GM18909 (cell line): ENCODE data around the gene TLK1.
A peak's percentile ranks its signal among the peaks of the same experiment; 100 is the strongest.
"Not testable (repeated sequence)": the region's sequence is repeated elsewhere in the genome, so short reads cannot be mapped to it uniquely, and the experiment has no call there.

Source experiments
- ATAC-seq: cut with Tn5 transposase; IDR thresholded peaks from one replicate; pipeline ENCODE4 v1.9.1; 2021; ENCODE audit warnings: mild to moderate bottlenecking; ENCODE audit not compliant: unreplicated experiment, poor library complexity

Gene TLK1

DNA sequence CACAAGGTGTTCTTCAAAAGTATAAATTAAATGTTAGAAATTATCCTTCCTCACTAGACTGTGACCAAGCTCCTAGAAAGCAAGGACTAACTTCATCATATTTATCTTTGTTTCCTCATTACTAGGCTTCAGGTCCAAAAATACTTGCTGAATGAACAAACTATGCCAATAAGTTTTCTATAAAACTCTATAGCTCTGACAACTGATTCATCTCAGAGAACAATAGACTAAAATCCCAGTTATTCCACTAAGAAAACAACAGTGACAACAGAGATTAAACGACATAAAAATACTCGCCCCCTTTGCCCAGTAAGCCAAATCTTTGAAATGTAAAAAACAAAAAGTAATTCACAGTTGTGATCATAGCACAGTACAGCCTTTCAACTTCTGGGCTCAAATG is 13.6 kb downstream of the TLK1 start:
- no peak for ATAC-seq

GRCh38 chr2:171146633-171147032 is 14.1 kb downstream of the TLK1 start:
- no peak for ATAC-seq

DNA sequence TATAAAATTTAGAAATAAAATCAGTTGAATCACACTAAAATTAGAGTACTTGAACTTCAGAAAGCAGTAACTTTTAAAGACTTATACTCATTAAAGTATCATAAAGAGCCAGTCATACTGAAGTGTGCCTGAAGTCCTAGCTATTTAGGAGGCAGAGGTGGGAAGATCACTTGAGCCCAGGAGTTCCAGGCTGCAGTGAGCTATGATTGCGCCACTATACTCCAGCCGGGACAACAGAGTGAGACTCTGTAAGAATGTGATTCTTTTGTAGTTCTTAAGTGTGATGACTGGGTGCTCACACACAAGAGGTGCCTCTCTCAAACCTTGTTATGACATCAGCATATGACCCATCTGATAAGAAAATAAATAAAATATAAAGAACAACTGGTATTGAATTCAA is 14.6 kb downstream of the TLK1 start:
- no peak for ATAC-seq

DNA sequence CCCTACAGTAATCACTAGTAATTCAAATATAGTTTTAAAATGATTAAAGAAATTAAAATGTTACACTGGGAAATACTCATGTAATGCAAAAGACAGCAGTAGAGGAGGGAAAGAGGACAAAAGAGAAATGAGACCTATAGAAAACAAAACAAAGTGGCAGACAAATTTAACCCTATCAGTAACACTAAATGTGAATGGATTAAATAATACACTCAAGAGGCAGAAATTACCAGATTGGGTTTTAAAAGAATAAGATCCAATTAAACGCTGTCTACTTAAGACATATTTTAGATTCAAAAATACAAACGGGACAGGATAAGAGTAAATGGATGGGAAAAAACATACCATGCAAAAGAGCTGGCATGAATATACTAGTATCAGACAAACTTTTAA is 17.0 kb downstream of the TLK1 start:
- no peak for ATAC-seq

GRCh38 chr2:171142398-171142797 is 18.3 kb downstream of the TLK1 start:
- no peak for ATAC-seq

GRCh38 chr2:171141320-171141719 is 19.4 kb downstream of the TLK1 start:
- ATAC-seq, result no peak

GRCh38 chr2:171139860-171140259 is 20.8 kb downstream of the TLK1 start:
- no peak for ATAC-seq

- peak; percentile 87 for ATAC-seq
Observed at GRCh38 chr2:171136024-171136423, 24.7 kb downstream of the TLK1 start.

DNA sequence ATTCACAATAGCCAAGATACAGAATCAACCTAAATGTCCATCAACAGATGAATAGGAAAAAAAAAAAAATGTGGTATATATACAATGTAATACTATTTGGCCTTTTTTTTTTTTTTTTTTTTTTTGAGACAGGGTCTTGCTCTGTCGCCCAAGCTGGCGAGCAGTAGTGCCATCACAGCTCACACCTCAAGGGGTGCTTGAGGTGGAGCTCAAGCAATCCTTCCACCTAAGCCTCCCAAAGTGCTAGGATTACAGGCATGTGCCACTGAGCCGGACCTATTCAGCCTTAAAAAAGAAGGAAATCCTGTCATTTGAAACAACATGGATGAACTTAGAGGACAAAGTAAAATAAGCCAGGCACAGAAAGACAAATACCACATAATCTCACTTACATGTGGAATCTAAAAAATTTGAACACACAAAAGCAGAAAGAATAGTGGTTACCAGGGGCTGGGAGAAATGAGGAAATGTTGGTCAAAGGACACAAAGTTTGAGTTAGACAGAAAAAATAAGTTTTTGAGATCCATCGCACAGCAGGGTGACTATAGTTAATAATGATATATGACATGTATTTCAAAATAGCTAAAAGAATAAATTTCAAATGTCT is 26.0 kb downstream of the TLK1 start:
- ATAC-seq, result no peak

- no peak for ATAC-seq
Observed at GRCh38 chr2:171132086-171132485, 28.6 kb downstream of the TLK1 start.

DNA sequence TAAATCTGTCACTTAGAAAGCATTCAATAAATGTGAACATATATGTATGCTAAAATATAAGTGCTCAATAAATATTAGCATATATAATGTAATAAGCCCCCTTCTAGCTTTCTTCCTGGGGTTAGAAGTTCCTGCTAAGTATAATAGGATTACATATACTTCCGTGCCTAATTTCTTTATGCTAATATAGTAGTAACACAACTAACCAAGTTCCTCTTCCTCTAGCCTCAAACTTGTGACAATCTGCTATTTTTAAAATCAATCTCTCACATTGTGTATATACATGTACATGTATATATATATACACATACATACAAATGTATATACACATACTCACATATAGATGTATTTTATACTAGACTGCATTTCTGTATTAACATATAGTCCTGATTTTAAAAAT is 32.2 kb downstream of the TLK1 start:
- ATAC-seq, result no peak

DNA sequence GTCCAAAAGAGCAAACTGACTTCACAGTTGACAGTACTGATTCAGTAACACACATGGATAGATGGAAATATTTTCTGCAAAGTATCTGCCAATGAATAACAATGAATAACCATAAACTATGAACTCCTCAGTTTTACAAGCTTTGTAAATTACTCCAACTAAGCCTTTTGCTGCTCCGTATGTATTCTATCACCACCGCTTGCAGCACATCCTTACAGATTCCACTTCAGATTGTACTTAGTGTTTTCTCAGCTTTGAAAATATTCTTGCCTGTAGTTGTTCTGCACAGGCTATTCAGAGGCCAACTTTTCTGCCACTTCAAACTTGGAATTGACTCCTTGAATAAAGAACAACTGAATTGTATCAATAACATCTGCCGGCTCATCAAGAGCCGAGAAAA is 36.2 kb downstream of the TLK1 start:
- no peak for ATAC-seq

GRCh38 chr2:171109571-171109970 is 51.1 kb downstream of the TLK1 start:
- no peak for ATAC-seq

DNA sequence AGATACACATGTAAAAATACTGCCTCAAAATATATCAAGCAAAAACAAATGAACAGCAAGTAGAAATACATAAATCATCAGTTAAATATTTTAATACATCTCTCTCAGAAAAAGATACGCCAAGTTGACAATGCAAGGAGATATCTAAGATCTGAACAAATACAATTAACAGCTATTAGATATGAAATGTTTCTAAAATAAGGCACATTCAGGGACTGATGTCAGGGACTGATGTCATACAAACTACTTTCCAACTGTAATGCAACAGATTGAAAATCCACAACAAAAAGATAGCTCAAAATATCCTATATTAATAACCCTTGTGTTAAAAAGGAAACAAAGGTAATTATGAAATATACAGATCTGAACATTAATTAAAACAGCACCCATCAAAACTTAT is 51.7 kb downstream of the TLK1 start:
- no peak for ATAC-seq

GRCh38 chr2:171107803-171108202 is 52.9 kb downstream of the TLK1 start:
- no peak for ATAC-seq

- no peak for ATAC-seq
Observed at GRCh38 chr2:171104379-171104778, 56.3 kb downstream of the TLK1 start.

DNA sequence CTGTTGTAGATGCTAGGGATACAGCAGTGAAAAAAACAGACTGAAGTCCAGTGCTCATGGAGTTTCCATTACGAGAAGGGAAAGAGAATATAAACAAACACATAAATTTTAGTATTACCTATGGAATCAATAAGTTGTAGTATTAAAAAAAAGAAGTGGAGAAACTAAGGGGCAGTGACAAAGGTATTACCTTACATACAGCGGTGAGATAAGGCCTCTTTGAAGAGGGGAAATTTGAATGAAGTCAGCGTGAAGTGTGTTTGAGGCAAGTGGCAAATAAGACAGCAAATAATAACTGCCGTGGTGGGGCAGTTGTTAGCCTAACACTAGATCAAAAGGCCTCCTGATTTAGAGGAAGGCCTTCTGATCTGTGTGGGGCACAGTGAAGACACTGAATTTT is 57.9 kb downstream of the TLK1 start:
- ATAC-seq, result no peak

DNA sequence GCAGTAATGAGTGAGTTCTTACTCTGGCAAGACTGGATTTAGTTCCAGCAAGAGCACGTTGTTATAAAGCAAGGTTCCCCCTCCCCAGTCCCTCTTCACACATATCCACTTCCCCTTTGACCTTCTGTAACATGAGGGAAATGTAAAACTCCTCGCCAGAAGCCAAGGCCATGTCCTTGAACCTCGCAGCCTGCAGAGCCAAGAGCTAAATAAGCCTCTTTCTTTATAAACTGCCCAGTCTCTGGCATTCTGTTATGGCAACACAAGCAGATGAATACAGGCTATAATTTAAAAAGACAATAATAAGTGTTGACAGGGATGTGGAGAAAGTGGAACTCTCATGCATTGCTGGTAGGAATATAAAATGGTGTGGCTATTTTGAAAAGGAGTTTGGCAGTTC is 60.3 kb downstream of the TLK1 start:
- no peak for ATAC-seq

DNA sequence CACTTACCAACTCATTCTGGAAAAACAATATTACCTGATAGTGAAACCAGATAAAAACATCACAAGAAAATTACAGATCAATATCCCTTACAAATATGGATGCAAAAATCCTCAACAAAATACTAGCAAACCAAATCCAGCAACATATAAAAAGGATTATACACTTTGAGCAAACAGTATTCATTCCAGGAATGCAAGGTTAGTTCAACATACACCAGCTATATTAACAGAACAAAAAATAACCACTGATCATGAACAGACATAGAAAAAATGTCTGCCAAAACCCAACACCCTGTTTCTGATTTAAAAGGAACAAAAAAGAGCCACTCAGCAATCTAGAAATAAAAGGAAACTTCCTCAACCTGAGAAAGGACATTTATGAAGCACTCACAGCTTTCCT is 62.1 kb downstream of the TLK1 start:
- no peak for ATAC-seq

GRCh38 chr2:171095014-171095582 is 65.6 kb downstream of the TLK1 start:
- no peak for ATAC-seq

DNA sequence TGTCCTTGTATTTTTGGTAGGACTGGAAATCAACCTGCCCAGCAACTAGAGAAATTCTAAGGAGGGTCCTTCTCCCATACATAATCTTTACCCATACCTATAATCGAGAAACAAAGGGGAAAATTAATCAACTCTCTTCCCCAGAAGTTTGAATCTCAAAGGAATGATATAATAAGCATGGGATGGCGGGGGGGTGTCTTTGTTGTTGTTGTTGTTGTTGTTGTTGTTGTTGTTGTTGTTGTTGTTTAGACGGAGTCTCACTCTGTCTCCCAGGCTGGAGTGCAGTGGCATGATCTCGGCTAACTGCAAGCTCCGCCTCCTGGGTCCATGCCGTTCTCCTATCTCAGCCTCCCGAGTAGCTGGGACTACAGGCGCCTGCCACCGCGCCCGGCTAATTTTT is 69.2 kb downstream of the TLK1 start:
- ATAC-seq, result not testable (repeated sequence)

- ATAC-seq, result no peak
Observed at GRCh38 chr2:171089489-171089888, 71.2 kb downstream of the TLK1 start.
